Lung microvascular endothelial cell (primary cell): ENCODE data around the gene PCNX4. TPM values are rescaled to one million over a fixed set of nuclear protein-coding genes. Genes with fewer than 3 reads are reported as not detected.
"Not testable (repeated sequence)": the region's sequence is repeated elsewhere in the genome, so short reads cannot be mapped to it uniquely, and the experiment has no call there.

Experiments
- DNase-seq, 2 donors: peaks; one replicate each; pipeline versions ENCODE4 v3.0.0 to v3.0.0-alpha.2; 2010; ENCODE audit warnings: low read depth in 2 of 2
- total RNA-seq: library from RNA; depleted of rRNA; stranded (reverse); fragments of >200 nt; gene quantifications from 2 replicates; pipeline ENCODE4 v1.2.1, GENCODE V29; 2014

Gene PCNX4
- total RNA-seq: 44.0 and 71.0 TPM in 2 replicates

GRCh38 chr14:60091550-60092525 lies at the start of gene PCNX4:
TSS of gene PCNX4 (plus strand) at chr14:60091923. CDS start at chr14:60107639, 15,716 bp downstream.
- DNase-seq: peak; percentile 99

GRCh38 chr14:60047976-60048375 lies 43.7 kb upstream of the PCNX4 start:
- not testable (repeated sequence) for DNase-seq

- DNase-seq: no peak
Measured at GRCh38 chr14:60051721-60052221, 40.0 kb upstream of the PCNX4 start.

DNA sequence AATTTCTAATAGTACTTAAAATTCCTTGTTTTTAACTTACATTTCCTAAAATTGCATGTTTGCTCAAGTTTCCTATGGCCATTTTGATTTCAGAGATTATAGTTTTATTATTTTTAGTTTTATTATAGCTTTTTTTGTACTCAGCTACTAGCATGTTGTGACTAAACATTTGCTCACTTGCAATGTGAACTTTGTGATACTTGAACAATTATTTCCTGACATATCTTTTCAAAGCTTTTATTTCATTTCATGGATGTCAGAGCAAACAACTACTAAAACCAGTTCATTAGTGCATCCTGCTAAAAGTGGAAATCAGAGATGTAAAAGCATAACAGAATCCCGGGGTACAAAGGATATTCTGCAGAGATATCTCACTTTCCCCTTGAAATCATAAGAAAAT lies 33.6 kb upstream of the PCNX4 start:
- DNase-seq: no peak

DNA sequence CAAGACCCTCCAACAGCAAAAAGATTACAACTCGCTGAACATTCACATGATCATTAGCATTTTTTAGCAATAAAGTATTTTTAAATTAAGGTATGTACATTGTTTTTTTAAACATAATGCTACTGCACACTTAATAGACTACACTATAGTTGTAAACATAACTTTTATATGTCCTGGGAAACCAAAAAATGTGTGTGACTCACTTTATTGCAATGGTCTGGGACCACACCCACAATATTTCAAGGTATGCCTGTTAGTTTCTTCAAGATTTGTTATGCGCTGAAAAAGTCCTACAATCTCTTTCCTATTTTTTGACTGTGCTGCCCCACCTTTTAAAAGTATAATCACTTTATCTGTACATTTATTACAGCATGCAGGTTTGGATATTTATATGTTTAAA lies 30.4 kb upstream of the PCNX4 start:
- DNase-seq: no peak

DNA sequence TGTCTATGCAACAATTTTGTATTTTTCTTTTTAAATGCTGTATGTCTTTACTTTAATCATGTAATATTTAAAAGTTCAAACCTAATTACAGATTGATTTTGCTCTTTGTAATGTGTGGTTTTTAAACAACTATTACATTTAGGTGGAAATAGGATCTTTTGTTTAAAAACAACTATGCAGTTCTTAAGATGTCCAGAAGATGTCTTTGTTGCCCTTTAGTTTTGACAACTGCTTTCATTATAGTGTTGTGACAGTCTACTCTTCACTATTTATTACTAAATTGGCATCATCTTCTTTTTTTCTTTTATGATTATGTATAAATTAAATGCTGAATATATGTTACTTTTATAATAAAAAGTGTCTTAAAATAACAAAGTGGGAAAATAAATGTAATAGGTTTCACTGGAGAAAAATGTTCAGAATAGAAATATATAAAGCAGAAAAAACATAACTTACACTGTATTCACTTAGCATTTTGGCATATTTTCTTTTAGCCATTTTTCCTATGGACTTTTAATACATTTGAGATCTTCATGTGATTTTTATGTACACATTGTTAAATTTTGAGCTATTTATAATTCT lies 27.1 kb upstream of the PCNX4 start:
- DNase-seq: peak; percentile 45 to 60

- no peak for DNase-seq
Measured at GRCh38 chr14:60067882-60068281, 23.8 kb upstream of the PCNX4 start.

DNA sequence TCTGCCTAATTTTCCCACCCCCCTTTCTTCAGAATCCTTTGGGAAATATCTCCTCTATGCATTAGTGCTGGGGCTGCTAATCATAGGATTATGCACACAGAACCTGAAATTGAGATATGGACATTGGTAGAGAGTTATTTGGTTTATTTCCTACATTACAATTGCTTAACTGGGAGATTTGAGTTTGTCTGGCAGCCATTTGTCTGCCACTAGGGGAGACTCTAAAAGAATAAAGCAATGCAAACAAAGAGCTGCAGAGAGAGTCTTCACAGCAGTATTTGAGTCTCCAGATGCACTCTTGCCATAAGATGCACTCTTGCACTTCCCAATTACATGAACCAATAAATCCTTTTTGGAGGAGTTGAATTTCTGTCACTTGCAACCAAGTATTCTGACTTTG lies 12.0 kb upstream of the PCNX4 start:
- DNase-seq: no peak

DNA sequence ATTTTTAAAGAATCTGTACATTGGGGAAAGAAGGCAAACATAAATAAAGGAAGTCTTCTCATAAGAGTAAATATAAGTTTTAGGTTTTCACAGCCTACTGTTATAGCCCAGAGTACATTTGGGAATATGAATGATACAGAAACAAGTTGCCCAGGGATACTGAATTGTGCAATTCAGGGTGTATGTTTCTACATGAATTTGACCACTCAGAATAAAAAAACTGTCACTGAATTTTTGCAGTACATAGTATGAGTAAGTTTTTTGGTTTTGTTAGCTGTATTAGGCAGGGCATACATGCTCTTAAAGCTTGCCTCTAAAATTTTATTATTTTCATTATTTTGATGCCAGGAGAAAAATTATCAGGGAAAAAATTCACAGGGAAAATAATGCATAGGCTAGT lies 6.6 kb upstream of the PCNX4 start:
- DNase-seq: no peak

GRCh38 chr14:60085693-60086092 lies 6.0 kb upstream of the PCNX4 start:
- no peak for DNase-seq

- DNase-seq: no peak
Measured at GRCh38 chr14:60087668-60088067, 4.1 kb upstream of the PCNX4 start.

GRCh38 chr14:60089221-60089620 lies 2.5 kb upstream of the PCNX4 start:
- no peak for DNase-seq

- DNase-seq: peak; percentile 32 to 71
Measured at GRCh38 chr14:60090864-60091519, 731 bp upstream of the PCNX4 start.

- peak; percentile 56 to 60 for DNase-seq
Measured at GRCh38 chr14:60092526-60092920, 800 bp downstream of the PCNX4 start.

DNA sequence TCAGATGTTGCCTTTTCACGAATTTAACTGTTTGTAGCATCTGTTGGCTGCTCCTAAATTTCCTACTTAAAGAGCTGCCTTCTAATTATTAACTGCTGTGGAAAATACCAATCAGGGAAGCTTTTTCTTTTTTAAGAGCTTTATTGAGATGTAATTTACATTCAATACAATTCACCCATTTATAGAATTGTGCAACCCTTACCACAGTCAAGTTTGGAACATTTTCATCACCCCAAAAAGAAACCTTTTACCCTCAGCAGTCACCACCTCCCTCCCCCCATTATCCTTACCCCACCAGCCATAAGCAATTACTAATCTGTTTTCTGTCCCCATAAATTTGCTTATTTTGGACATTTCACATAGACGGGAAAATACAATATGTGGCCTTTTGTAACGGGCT lies 1.4 kb downstream of the PCNX4 start:
- DNase-seq: no peak

- peak in 1 of 2 donors; percentile 3 for DNase-seq
Measured at GRCh38 chr14:60093606-60094005, 1.9 kb downstream of the PCNX4 start.

- peak; percentile 68 to 86 for DNase-seq
Measured at GRCh38 chr14:60094306-60094897, 2.7 kb downstream of the PCNX4 start.

DNA sequence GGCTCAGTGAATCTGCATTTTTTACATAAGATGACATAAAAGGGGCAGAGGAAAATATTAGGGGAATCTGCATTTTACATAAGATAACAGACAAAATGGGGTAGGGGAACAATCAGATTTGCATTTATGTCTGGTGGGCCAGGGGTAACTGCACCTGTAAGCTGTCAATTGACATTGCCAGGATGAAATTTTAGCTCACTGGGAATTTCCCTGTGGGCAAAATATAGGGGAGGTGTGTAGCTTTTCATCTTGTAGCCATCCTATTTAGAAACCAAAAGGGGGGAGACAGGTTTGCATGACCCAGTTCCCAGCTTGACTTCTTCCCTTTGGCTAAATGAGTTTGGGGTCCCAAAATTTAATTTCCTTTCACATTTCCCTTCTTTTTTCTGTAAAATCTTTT lies 3.5 kb downstream of the PCNX4 start:
- no peak for DNase-seq

DNA sequence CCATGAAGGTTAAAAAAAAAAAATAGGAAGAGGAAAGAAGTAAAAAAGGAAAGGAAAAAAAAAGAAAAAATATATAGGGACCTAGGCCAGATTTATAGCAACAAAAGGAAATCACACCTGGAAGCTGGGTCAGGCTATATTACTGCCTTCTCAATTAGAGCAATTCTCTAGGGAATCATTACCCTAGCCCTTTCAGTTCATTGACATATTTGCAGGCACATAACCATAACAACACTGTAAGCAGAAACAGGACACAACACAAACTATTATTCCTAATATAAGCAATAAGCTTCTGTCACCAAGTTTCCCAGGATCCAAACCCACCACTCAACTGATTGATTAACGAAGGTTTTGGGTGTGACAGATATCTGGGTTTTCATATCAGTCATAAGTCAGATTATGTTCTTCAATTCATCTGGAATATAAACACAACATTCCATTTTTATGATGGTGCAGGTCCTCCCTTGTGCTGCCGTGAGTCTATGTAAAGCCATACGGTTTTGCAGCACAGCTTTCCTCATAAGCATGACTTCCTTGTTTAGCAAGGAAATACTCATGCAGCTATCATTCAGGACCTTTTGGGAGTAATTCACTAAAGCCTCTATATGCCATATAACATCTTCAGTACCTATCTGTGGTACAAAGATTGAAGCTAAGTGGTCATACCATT lies 4.2 kb downstream of the PCNX4 start:
- DNase-seq: peak; percentile 51 to 66

- no peak for DNase-seq
Measured at GRCh38 chr14:60097974-60098373, 6.3 kb downstream of the PCNX4 start.

GRCh38 chr14:60099855-60100254 lies 8.1 kb downstream of the PCNX4 start:
- not testable (repeated sequence) for DNase-seq
